Forelimb muscle (tissue), 1 donor: ENCODE data around the gene SGPL1. TPM values are rescaled to one million over a fixed set of nuclear protein-coding genes. Genes with fewer than 3 reads are reported as not detected.

ENCODE experiments used
- DNase-seq: peaks from one replicate; pipeline ENCODE4 v3.0.0-alpha.2; 2013; ENCODE audit warnings: low read depth
- polyA plus RNA-seq: library from polyadenylated mRNA; unstranded; fragments of 120-200 nt; gene quantifications from one replicate; pipeline ENCODE4 v1.2.1, GENCODE V29; 2013; ENCODE audit not compliant: insufficient read length

The SGPL1 gene
- polyA plus RNA-seq, 1 donor: 26.7 TPM

GRCh38 chr10:70780370-70780760, 35.4 kb upstream of the SGPL1 start:
- DNase-seq: no peak

- DNase-seq: no peak
Observed at GRCh38 chr10:70780772-70781171, 35.0 kb upstream of the SGPL1 start.

- DNase-seq: no peak
Observed at GRCh38 chr10:70781461-70782051, 34.2 kb upstream of the SGPL1 start.

- no peak for DNase-seq
Observed at GRCh38 chr10:70782086-70782745, 33.5 kb upstream of the SGPL1 start.

GRCh38 chr10:70782746-70783680, 32.7 kb upstream of the SGPL1 start:
- no peak for DNase-seq

- DNase-seq: no peak
Observed at GRCh38 chr10:70784016-70784415, 31.7 kb upstream of the SGPL1 start.

GRCh38 chr10:70784471-70784870, 31.3 kb upstream of the SGPL1 start:
- DNase-seq: no peak

GRCh38 chr10:70785190-70785589, 30.6 kb upstream of the SGPL1 start, which contains the start of gene TBATA:
Gene TBATA, minus strand, starts transcription at chr10:70785377. Its CDS starts 1,998 bp downstream, at chr10:70783379.
- DNase-seq: no peak

GRCh38 chr10:70786799-70787415, 28.8 kb upstream of the SGPL1 start:
- no peak for DNase-seq

GRCh38 chr10:70791386-70792039, 24.2 kb upstream of the SGPL1 start:
- no peak for DNase-seq

GRCh38 chr10:70795613-70796012, 20.1 kb upstream of the SGPL1 start:
- no peak for DNase-seq

GRCh38 chr10:70797840-70798239, 17.9 kb upstream of the SGPL1 start:
- no peak for DNase-seq

- DNase-seq: no peak
Observed at GRCh38 chr10:70799124-70799523, 16.6 kb upstream of the SGPL1 start.

- DNase-seq: no peak
Observed at GRCh38 chr10:70801854-70802253, 13.9 kb upstream of the SGPL1 start.

- DNase-seq: no peak
Observed at GRCh38 chr10:70803775-70804420, 11.8 kb upstream of the SGPL1 start.

GRCh38 chr10:70804421-70804808, 11.3 kb upstream of the SGPL1 start:
- no peak for DNase-seq

GRCh38 chr10:70805619-70806215, 10.0 kb upstream of the SGPL1 start:
- no peak for DNase-seq

- DNase-seq: no peak
Observed at GRCh38 chr10:70806841-70807240, 8.9 kb upstream of the SGPL1 start.

GRCh38 chr10:70807556-70807955, 8.2 kb upstream of the SGPL1 start:
- DNase-seq: no peak

GRCh38 chr10:70809011-70809611, 6.6 kb upstream of the SGPL1 start:
- no peak for DNase-seq
